Aorta (tissue), 5 donors: ENCODE results near the gene CLASP2. TPM values are rescaled to one million over a fixed set of nuclear protein-coding genes. Genes with fewer than 3 reads are reported as not detected.
"Not testable (repeated sequence)": the region's sequence is repeated elsewhere in the genome, so short reads cannot be mapped to it uniquely, and the experiment has no call there.

Experiments
- ATAC-seq: fragments of 200-7000 bp; cut with Tn5 transposase; one replicate; pipeline ENCODE4 v1.9.1; 2022; ENCODE audit warnings: moderate library complexity; ENCODE audit not compliant: low FRiP score
- DNase-seq, 2 donors: peaks; one replicate each; pipeline ENCODE4 v3.0.0-alpha.2; 2020
- H3K27ac ChIP-seq, 2 donors: one replicate each; pipeline ENCODE4 v1.5.1; 2013; ENCODE audit warnings: low read length in 2 of 2, mild to moderate bottlenecking in 2 of 2, moderate library complexity in 2 of 2, control low read depth in 1 of 2, inconsistent platforms in 1 of 2, low read depth in 1 of 2
- H3K27me3 ChIP-seq, 2 donors: one replicate each; pipeline ENCODE4 v1.6.1; 2013; ENCODE audit warnings: control low read depth in 1 of 2, low read length in 1 of 2, mild to moderate bottlenecking in 1 of 2, moderate library complexity in 1 of 2; ENCODE audit not compliant: insufficient read depth in 2 of 2, control insufficient read depth in 1 of 2
- H3K36me3 ChIP-seq, 2 donors: one replicate each; pipeline ENCODE4 v1.6.1; 2013; ENCODE audit warnings: control low read depth in 1 of 2, low read length in 1 of 2, mild to moderate bottlenecking in 1 of 2; ENCODE audit not compliant: insufficient read depth in 2 of 2, control insufficient read depth in 1 of 2
- H3K4me1 ChIP-seq, 2 donors: one replicate each; pipeline ENCODE4 v1.6.1; 2013; ENCODE audit warnings: low read length in 2 of 2, control low read depth in 1 of 2, mild to moderate bottlenecking in 1 of 2, moderate library complexity in 1 of 2; ENCODE audit not compliant: insufficient read depth in 2 of 2, control insufficient read depth in 1 of 2
- H3K4me3 ChIP-seq, 2 donors: one replicate each; pipeline ENCODE4 v1.5.1; 2013; ENCODE audit warnings: low read length in 2 of 2, control low read depth in 1 of 2, mild to moderate bottlenecking in 1 of 2
- H3K9me3 ChIP-seq: one replicate; pipeline ENCODE4 v1.6.1; 2013; ENCODE audit warnings: mild to moderate bottlenecking, low read length; ENCODE audit not compliant: control insufficient read depth
- WGBS, 2 donors: extraction: QIAGEN DNeasy Blood & Tissue Kit; methylation state at CpG; one replicate each; pipeline ENCODE4 v1.1.7; 2013; 5-methylcytosine and 5-hydroxymethylcytosine counted together
- intact Hi-C, 2 donors: fragments of 100-400 bp; cut with DNase I; formaldehyde crosslinking; loops; one replicate each; pipeline versions ENCODE4 v1.14.2 to v1.15.0; 2022
- polyA plus RNA-seq, 2 donors: library from polyadenylated mRNA; stranded (reverse); fragments of 200-250 nt; gene quantifications; one replicate each; pipeline ENCODE4 v1.2.3, GENCODE V29; 2013
- total RNA-seq, 2 donors: library from RNA; stranded (reverse); fragmentation: NEBNext Ultra II Directional; extraction: Animal tissue kit (Norgen Biotek cat#: 25700); gene quantifications; one replicate each; pipeline ENCODE4 v1.2.1, GENCODE V29; 2021
- donor health status: healthy with polysubstance abuse.
- donor health status: Bipolar disorder and iron deficiency.
- donor health status: DM: no; HTN: no; CAD: no.
- donor health status: DM: no; HTN: no; CAD: no.
- donor health status: DM: yes; HTN: yes; CAD: no.

The CLASP2 gene
- total and polyA plus RNA-seq, 4 donors: 11.9 to 168 (median 62.4) TPM

DNA sequence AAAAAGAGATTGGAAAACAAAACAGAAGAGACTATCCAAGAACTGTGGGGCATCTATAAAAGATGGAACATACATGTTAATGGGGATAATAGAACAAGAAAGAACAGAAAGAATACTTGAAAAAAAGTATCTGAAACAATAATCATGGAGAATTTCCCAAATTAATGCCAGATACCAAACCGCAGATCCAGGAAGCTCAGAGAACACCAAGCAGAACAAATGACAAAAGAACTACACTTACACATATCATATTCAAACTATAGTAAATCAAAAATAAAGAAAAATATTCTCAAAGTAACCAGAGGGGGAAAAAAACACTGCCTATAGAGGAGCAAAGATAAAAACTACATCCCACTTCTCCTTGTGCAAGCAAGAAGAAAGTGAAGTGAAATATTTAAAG is 40.0 kb downstream of the CLASP2 start:
- 96 to 100% methylated on average over 1 of the region's 1 CpG for WGBS, 2 donors
- Histone ChIP-seq H3K9me3 (no peaks in the 10 kb centered on the region), H3K4me3 (no peak overlapping the region), H3K27me3 (no peaks in the 10 kb centered on the region), H3K4me1 (no peaks in the 10 kb centered on the region), H3K27ac (no peak overlapping the region), H3K36me3 (no peaks in the 10 kb centered on the region)
- ATAC-seq: no peak
- no peak for DNase-seq
- intact Hi-C loops: no loop called here

DNA sequence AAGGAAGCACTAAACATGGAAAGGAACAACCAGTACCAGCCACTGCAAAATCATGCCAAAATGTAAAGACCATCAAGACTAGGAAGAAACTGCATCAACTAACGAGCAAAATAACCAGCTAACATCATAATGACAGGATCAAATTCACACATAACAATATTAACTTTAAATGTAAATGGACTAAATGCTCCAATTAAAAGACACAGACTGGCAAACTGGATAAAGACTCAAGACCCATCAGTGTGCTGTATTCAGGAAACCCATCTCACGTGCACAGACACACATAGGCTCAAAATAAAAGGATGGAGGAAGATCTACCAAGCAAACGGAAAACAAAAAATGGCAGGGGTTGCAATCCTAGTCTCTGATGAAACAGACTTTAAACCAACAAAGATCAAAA is 44.6 kb downstream of the CLASP2 start:
- H3K4me3 ChIP-seq, ATAC-seq, H3K27ac ChIP-seq, H3K4me1 ChIP-seq, H3K36me3 ChIP-seq, H3K27me3 ChIP-seq, H3K9me3 ChIP-seq, intact Hi-C loops, DNase-seq: not testable (repeated sequence)
- 94% methylated on average over 2 of the region's 3 CpGs for WGBS, 2 donors

DNA sequence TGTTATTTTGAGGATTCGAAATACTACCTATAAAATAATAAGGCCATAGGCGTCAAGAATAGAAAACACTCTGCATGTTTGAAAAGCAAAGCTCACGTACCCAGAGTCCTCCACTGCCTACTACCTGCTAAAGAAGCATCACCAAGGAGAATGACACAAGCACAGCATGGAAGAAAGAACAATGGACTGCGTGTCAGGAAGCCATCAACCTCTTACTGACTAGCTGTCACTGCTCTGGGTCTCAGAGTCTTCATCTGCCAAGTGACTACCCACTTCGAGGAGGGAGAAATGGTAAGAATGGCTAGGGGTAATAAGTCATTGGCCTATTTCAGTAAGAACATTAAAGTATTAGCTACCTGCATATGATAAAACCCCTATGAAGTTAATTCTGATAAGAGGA is 49.4 kb downstream of the CLASP2 start:
- ATAC-seq (no peak), DNase-seq (no peak)
- no peak overlapping the region for H3K27ac ChIP-seq
- H3K27me3 ChIP-seq: no peaks in the 10 kb centered on the region
- intact Hi-C loops: no loop called here
- no peak overlapping the region for H3K4me3 ChIP-seq
- no peaks in the 10 kb centered on the region for H3K36me3 ChIP-seq
- 91 to 94% methylated on average over 5 of the region's 5 CpGs for WGBS, 2 donors
- no peaks in the 10 kb centered on the region for H3K4me1 ChIP-seq
- H3K9me3 ChIP-seq: no peaks in the 10 kb centered on the region

DNA sequence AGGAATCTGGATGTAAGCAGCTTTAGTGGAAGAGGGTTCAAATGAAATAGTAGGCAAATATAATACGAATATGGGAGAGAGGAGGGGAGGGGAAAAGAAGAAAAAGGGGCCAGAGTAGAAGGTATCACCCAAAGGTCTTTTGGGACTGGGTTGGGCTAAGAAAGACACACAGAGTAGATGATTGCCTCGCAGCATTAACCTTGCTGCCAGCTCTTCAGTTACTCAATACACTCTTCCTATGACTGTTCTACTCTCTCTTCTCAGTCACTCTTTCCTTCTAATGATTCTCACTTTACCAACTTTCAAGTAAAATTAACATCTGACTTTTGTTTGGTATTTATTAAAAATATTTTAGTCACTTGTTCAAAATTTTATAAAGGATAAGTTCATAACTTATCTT is 52.8 kb downstream of the CLASP2 start:
- H3K27me3 ChIP-seq: no peaks in the 10 kb centered on the region
- H3K36me3 ChIP-seq: no peaks in the 10 kb centered on the region
- WGBS, 2 donors: 93 to 97% methylated on average over 2 of the region's 2 CpGs
- H3K4me1 ChIP-seq: no peaks in the 10 kb centered on the region
- ATAC-seq (no peak), DNase-seq (no peak)
- no peak overlapping the region for H3K4me3 ChIP-seq
- H3K9me3 ChIP-seq: no peaks in the 10 kb centered on the region
- no peak overlapping the region for H3K27ac ChIP-seq
- intact Hi-C loops: no loop called here

DNA sequence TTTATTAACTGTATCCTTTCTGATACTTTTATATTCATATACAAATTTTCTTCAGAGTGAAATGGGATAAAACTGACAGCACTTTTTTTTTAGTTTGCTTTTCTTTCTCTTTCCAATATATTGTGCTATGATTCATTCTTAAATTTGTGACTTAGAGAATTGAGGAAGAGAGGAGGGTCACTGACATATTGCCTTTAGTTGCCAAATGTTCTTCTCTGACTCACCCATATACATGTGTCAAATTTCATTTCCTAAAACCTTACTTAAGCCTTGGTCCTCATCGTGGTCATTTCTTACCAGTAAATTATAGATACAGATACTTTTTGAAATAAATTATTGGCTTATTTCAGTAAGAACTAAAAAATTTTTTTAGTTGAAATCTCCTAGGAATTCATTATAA is 53.9 kb downstream of the CLASP2 start:
- no peaks in the 10 kb centered on the region for H3K36me3 ChIP-seq
- H3K9me3 ChIP-seq: no peaks in the 10 kb centered on the region
- H3K27me3 ChIP-seq: no peaks in the 10 kb centered on the region
- ATAC-seq (no peak), DNase-seq (no peak)
- no peaks in the 10 kb centered on the region for H3K4me1 ChIP-seq
- no peak overlapping the region for H3K27ac ChIP-seq
- WGBS, 2 donors: 50 to 65% methylated on average over 1 of the region's 1 CpG
- no peak overlapping the region for H3K4me3 ChIP-seq
- intact Hi-C loops: no loop called here

DNA sequence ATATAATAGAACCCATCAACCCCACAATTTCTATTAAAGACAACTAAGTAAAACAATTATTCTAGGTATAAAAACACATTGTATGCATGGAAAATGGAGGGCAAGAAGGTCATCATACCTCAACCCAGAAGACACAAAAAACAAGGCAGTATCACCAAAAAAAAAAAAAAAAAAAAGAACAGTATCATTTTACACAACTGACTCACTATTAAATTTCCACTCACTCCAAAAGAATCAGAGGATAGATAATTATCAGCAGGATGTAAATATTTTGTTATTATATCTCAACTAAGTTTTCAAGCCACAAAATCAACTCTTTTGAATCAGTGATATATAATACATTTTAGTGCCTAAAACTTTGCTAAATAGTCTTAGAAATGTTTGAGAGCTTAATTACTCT is 55.0 kb downstream of the CLASP2 start:
- intact Hi-C loops: no loop called here
- no peak for ATAC-seq

DNA sequence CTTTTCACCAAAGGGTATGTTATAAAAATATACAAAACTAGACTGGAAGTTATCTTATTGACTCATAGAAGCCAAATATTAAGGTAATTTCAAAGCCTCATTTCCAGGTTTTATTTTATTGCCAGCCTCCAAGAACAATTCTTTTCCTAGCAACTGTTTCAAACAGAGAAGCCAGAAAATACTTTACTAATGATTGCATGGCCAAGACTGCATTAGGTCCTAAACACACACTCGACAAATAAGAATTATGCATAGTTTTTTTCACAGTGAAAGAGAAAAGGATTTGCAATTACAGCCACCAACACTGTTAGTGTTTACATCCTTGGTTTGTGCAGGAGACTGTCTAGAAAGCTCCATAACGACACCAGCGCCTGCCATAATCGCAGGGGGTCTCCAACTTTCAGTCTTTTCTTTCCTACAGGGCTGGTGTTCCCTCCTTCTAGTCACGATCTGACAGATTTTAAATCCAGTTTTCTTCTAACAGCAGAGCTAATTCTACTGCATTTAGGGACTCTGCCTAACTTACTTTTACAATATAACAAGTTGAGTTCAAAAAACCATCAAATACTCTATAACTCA is 58.1 kb downstream of the CLASP2 start:
- no peak overlapping the region for H3K27ac ChIP-seq
- peak overlapping the region; percentile 1 to 11 for H3K4me3 ChIP-seq
- no peaks in the 10 kb centered on the region for H3K36me3 ChIP-seq
- peaks cover 0 to 2% of the 10 kb centered on the region in 2 donors for H3K4me1 ChIP-seq
- no peaks in the 10 kb centered on the region for H3K9me3 ChIP-seq
- DNase-seq: no peak
- H3K27me3 ChIP-seq: no peaks in the 10 kb centered on the region
- no peak for ATAC-seq
- WGBS, 2 donors: 61 to 64% methylated on average over 5 of the region's 5 CpGs
- intact Hi-C loops: no loop called here

More for the DNA sequence above, 55.0 kb downstream of the CLASP2 start:
- no peak for DNase-seq
- no peak overlapping the region for H3K4me3 ChIP-seq
- no peak overlapping the region for H3K27ac ChIP-seq
- H3K9me3 ChIP-seq: no peaks in the 10 kb centered on the region
- no peaks in the 10 kb centered on the region for H3K36me3 ChIP-seq
- peaks cover 0 to 2% of the 10 kb centered on the region in 2 donors for H3K4me1 ChIP-seq
- no peaks in the 10 kb centered on the region for H3K27me3 ChIP-seq

DNA sequence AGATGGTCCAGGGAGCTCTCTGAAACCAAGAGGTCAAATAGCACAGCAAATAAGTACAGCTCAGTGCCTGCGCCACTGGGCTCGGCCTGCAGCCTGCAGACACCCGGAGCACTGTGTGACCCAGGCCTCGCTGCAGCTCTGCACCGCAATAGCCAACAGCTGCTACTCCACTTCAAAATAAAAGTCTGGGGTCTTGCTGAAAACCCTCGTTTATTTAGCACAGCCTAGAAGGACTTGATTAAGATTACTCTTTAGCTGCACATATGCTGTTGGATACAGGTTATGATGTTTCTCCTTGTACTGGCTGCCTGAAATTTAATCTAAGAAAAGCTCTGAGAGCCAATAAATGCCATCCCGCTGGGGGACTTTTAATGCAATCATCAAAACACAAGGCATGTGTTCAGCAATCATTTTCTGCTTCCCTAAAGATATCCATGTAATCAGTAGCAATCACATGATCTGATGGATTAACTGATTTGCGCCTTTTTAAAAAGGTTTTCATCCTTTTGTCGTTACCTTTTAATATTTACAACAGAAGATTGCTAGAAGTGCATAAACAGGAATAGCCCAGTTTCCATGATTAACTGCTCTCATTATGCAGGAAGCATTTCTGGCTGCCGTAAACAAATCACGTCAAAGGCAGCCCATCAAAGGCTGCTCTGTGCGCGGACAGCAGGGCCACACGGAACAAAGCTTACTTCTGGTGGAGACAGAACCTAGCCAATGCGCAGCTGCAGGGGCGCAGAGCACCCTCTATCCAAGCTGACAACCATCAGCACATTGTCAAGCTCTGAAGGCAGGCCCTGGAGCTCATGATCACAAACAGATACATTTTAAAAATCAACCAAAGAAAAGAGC is 58.8 kb downstream of the CLASP2 start:
- WGBS, 2 donors: 5 to 6% methylated on average over 16 of the region's 16 CpGs
- peak; percentile 93 for ATAC-seq
- intact Hi-C loops: no loop called here
- Histone ChIP-seq H3K27ac (no peak overlapping the region), H3K4me3 (peak overlapping the region; percentile 8 to 29), H3K9me3 (no peaks in the 10 kb centered on the region), H3K4me1 (peaks cover 0 to 2% of the 10 kb centered on the region in 2 donors), H3K27me3 (no peaks in the 10 kb centered on the region), H3K36me3 (no peaks in the 10 kb centered on the region)
- peak; percentile 73 to 80 for DNase-seq

DNA sequence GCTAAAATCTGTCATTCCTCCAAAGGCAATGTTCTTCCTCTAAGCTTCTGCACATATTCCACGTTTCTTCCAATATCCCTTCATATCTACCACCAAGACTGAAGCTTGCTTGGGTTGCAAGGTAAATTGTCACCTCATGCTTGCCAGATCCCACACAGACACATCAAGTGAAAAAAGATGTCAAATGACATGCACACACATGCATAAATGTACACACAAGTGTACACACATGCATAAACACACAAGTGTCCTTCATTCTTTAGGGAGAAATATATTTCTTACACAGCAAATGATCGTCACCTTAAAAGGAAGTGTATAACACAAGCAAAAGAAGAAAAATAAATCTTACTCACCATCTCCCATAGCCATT is 59.4 kb downstream of the CLASP2 start:
- H3K9me3 ChIP-seq: no peaks in the 10 kb centered on the region
- ATAC-seq (no peak), DNase-seq (no peak)
- H3K36me3 ChIP-seq: no peaks in the 10 kb centered on the region
- intact Hi-C loops: no loop called here
- peaks cover 0 to 2% of the 10 kb centered on the region in 2 donors for H3K4me1 ChIP-seq
- no peak overlapping the region for H3K27ac ChIP-seq
- H3K27me3 ChIP-seq: no peaks in the 10 kb centered on the region
- H3K4me3 ChIP-seq: peak overlapping the region in 1 of 2 donors; percentile 8
- 0 to 6% methylated on average over 2 of the region's 2 CpGs for WGBS, 2 donors
